ENCODE measurements around the gene POP4. TPM values are rescaled to one million over a fixed set of nuclear protein-coding genes. Genes with fewer than 3 reads are reported as not detected.

The POP4 gene
- total RNA-seq, 2 donors from 2014 or later = 57.5 to 61.8 TPM

Other genes starting within 250 kb of the POP4 start
- gene VSTM2B, start 80.3 kb upstream of the POP4 start, total RNA-seq = not detected
- 1 to 10 TPM; 2.8 to 3.7 TPM for gene PLEKHF1, start 59.2 kb downstream of the POP4 start, total RNA-seq
- gene C19orf12, start 109.0 kb downstream of the POP4 start, total RNA-seq = 10 to 100 TPM; 16.2 to 19.3 TPM
- gene CCNE1, start 205.7 kb downstream of the POP4 start, total RNA-seq = 1 to 10 TPM; 4.0 to 4.5 TPM